ENCODE data around the gene FARP2. TPM values are rescaled to one million over a fixed set of nuclear protein-coding genes. Genes with fewer than 3 reads are reported as not detected.

Gene FARP2
- total and polyA plus RNA-seq, 2 of the 13 experiments (the other 11 are each of a cell fraction or from before 2014, with no cell fraction given): 28.0 to 45.4 TPM

DNA sequence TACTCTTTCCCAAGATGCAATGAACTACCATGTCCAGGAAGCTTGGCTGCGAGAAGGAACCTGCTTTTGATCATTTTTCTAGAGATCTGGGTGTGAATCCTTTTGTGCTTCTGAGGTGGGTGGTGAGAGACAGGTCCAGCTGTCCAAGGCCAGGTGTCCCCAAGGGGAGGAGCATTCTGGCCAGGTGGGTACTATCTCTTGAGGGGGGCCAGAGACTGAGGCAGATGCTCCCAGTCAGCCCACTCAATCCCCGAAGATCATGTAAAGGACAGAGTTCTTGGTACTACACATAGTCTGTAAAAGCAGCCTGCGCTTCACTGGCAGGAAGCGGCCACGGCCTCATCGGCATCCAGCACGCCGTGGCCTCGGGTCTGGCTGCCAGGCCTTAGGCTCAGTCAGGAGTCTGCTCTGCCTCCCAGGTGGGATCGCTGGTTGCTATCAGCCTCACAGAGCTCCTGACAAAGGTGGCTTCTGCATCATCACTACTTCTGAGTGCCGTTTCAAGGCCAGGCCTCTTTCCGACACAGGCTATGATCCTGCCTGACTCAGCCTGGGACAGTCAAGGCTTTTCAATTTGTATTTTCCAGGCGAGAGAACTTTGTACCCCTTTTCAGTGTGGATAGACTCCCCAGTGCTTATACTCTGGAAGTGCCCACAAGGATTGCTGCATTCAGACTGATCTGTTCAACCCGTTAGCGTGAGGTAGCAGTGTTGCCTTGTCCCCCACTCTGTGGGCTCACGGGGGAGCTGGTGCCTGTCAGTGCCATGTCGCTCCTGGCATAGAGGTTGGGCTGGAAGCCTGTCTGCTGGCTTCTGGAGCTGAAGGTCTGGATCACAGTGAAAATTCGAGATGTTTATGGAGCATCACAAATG is 123.2 kb downstream of the FARP2 start (continued):
- no peak; the same call in 1 of the 2 replicates for TF ChIP-seq RFXAP (CRISPR knock-in tag; IDR thresholded peaks at IDR 0.05; ENCODE audit: borderline replicate concordance)
- TF ChIP-seq, protein P1, sequence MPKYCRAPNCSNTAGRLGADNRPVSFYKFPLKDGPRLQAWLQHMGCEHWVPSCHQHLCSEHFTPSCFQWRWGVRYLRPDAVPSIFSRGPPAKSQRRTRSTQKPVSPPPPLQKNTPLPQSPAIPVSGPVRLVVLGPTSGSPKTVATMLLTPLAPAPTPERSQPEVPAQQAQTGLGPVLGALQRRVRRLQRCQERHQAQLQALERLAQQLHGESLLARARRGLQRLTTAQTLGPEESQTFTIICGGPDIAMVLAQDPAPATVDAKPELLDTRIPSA (CRISPR knock-in tag; IDR thresholded peaks at IDR 0.05; ENCODE audit: borderline replicate concordance): no peak
- no peak for TF ChIP-seq REL (CRISPR knock-in tag; conservative IDR thresholded peaks at IDR 0.05)
- TF ChIP-seq ZNF225 (CRISPR knock-in tag; IDR thresholded peaks at IDR 0.05): 0 out of 2 replicates have a peak, but pooled peaks have one; percentile 48
- TF ChIP-seq ZNF670 (CRISPR knock-in tag; IDR thresholded peaks at IDR 0.05; ENCODE audit: borderline replicate concordance): no peak
- TF ChIP-seq, protein P2, sequence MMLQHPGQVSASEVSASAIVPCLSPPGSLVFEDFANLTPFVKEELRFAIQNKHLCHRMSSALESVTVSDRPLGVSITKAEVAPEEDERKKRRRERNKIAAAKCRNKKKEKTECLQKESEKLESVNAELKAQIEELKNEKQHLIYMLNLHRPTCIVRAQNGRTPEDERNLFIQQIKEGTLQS (CRISPR knock-in tag; IDR thresholded peaks at IDR 0.05): peak; percentile 43; the same call in 1 of the 2 replicates
- TF ChIP-seq, protein P3, sequence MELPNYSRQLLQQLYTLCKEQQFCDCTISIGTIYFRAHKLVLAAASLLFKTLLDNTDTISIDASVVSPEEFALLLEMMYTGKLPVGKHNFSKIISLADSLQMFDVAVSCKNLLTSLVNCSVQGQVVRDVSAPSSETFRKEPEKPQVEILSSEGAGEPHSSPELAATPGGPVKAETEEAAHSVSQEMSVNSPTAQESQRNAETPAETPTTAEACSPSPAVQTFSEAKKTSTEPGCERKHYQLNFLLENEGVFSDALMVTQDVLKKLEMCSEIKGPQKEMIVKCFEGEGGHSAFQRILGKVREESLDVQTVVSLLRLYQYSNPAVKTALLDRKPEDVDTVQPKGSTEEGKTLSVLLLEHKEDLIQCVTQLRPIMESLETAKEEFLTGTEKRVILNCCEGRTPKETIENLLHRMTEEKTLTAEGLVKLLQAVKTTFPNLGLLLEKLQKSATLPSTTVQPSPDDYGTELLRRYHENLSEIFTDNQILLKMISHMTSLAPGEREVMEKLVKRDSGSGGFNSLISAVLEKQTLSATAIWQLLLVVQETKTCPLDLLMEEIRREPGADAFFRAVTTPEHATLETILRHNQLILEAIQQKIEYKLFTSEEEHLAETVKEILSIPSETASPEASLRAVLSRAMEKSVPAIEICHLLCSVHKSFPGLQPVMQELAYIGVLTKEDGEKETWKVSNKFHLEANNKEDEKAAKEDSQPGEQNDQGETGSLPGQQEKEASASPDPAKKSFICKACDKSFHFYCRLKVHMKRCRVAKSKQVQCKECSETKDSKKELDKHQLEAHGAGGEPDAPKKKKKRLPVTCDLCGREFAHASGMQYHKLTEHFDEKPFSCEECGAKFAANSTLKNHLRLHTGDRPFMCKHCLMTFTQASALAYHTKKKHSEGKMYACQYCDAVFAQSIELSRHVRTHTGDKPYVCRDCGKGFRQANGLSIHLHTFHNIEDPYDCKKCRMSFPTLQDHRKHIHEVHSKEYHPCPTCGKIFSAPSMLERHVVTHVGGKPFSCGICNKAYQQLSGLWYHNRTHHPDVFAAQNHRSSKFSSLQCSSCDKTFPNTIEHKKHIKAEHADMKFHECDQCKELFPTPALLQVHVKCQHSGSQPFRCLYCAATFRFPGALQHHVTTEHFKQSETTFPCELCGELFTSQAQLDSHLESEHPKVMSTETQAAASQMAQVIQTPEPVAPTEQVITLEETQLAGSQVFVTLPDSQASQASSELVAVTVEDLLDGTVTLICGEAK (IDR thresholded peaks at IDR 0.05): no peak
- TF ChIP-seq, protein P3 (CRISPR knock-in tag; IDR thresholded peaks at IDR 0.05): peak; percentile 66; the same call in 1 of the 2 replicates
- no peak for TF ChIP-seq RFXANK (CRISPR knock-in tag; IDR thresholded peaks at IDR 0.05)
- peak; percentile 54; the same call in 1 of the 2 replicates for TF ChIP-seq RAD21 (CRISPR knock-in tag; IDR thresholded peaks at IDR 0.05)
- TF ChIP-seq HMG20B (CRISPR knock-in tag; conservative IDR thresholded peaks at IDR 0.05): no peak
- TF ChIP-seq MTA1 (CRISPR knock-in tag; IDR thresholded peaks at IDR 0.05; ENCODE audit: borderline replicate concordance): peak; percentile 51; the same call in 1 of the 2 replicates
- TF ChIP-seq ZSCAN9 (CRISPR knock-in tag; IDR thresholded peaks at IDR 0.05; ENCODE audit: borderline replicate concordance): peak; percentile 81; the same call in 1 of the 2 replicates
- TF ChIP-seq SAP130 (CRISPR knock-in tag; IDR thresholded peaks at IDR 0.05; ENCODE audit: low read depth): peak; percentile 58
- TF ChIP-seq TEAD3 (CRISPR knock-in tag; optimal IDR thresholded peaks at IDR 0.05; ENCODE audit: borderline replicate concordance): peak; percentile 32
- TF ChIP-seq, protein P4, sequence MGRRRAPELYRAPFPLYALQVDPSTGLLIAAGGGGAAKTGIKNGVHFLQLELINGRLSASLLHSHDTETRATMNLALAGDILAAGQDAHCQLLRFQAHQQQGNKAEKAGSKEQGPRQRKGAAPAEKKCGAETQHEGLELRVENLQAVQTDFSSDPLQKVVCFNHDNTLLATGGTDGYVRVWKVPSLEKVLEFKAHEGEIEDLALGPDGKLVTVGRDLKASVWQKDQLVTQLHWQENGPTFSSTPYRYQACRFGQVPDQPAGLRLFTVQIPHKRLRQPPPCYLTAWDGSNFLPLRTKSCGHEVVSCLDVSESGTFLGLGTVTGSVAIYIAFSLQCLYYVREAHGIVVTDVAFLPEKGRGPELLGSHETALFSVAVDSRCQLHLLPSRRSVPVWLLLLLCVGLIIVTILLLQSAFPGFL (CRISPR knock-in tag; IDR thresholded peaks at IDR 0.05): no peak
- no peak for TF ChIP-seq JUNB (CRISPR knock-in tag; IDR thresholded peaks at IDR 0.05; ENCODE audit: borderline replicate concordance)
- TF ChIP-seq XRCC5 (optimal IDR thresholded peaks at IDR 0.05; ENCODE audit: low read length): peak; percentile 49
- no peak; the same call in 2 of the 3 replicates for TF ChIP-seq MXI1 (IDR thresholded peaks at IDR 0.05; ENCODE audit: borderline replicate concordance, low read depth, low read length)

Measured in HepG2 (cell line).